Gastroesophageal sphincter (tissue), 4 donors: ENCODE results near the gene APOD. TPM values are rescaled to one million over a fixed set of nuclear protein-coding genes. Genes with fewer than 3 reads are reported as not detected.

ENCODE experiments used
- ATAC-seq: fragments of 150-250 bp; one replicate; pipeline ENCODE4 v1.9.1; 2016; ENCODE audit warnings: mild to moderate bottlenecking, moderate library complexity
- H3K27ac ChIP-seq, 4 donors: fragments of 200-600 bp; sonication (generic) in 3 of 4; 1 replicate in 3 of 4; 2 replicates in 1 of 4; pipeline ENCODE4 v1.5.1; 2016 to 2019
- H3K27me3 ChIP-seq: fragments of 200-600 bp; sonication (generic); one replicate; pipeline ENCODE4 v1.5.1; 2019
- H3K36me3 ChIP-seq, 2 donors: fragments of 200-600 bp; sonication (generic); one replicate each; pipeline ENCODE4 v1.5.1; 2019; ENCODE audit warnings: control low read depth in 1 of 2
- H3K4me1 ChIP-seq, 3 donors: fragments of 200-600 bp; sonication (generic); 1 replicate in 2 of 3; 2 replicates in 1 of 3; pipeline ENCODE4 v1.5.1; 2016 to 2019; ENCODE audit warnings: control low read depth in 2 of 3
- H3K4me3 ChIP-seq, 2 donors: fragments of 200-600 bp; sonication (generic); one replicate each; pipeline ENCODE4 v1.5.1; 2019; ENCODE audit warnings: mild to moderate bottlenecking in 1 of 2, moderate library complexity in 1 of 2
- H3K9me3 ChIP-seq, 3 donors: fragments of 200-600 bp; sonication (generic); one replicate each; pipeline ENCODE4 v1.5.1; 2017 to 2019; ENCODE audit warnings: control low read depth in 2 of 3
- EP300 ChIP-seq: sonication (generic); formaldehyde crosslinking; IDR thresholded peaks from one replicate; pipeline ENCODE4 v1.6.1; 2017; ENCODE audit warnings: antibody characterized with exemption, mild to moderate bottlenecking
- POLR2A ChIP-seq, 2 donors: fragments of 450-650 bp; IDR thresholded peaks; one replicate each; pipeline ENCODE4 v1.6.1; 2017; ENCODE audit warnings: antibody characterized with exemption in 2 of 2, mild to moderate bottlenecking in 2 of 2, moderate library complexity in 1 of 2
- POLR2AphosphoS5 ChIP-seq: sonication (generic); formaldehyde crosslinking; IDR thresholded peaks from one replicate; pipeline ENCODE4 v1.6.1; 2017; ENCODE audit warnings: antibody characterized with exemption
- WGBS, 2 donors: methylation state at CpG; one replicate each; pipeline ENCODE4 v1.1.5; 2018; ENCODE audit warnings: low coverage in 1 of 2; 5-methylcytosine and 5-hydroxymethylcytosine counted together
- small RNA-seq, 4 donors: library from RNA; depleted of rRNA; stranded (forward); fragments of <200 nt; gene quantifications; one replicate each; pipeline ENCODE3, GENCODE V24; 2016
- total RNA-seq, 4 donors: library from RNA; depleted of rRNA; stranded (reverse); fragments of >200 nt; gene quantifications; one replicate each; pipeline ENCODE4 v1.1.0, GENCODE V29; 2016
- TF ChIP-seq, protein P1 (sequence below), 4 experiments: fragments of 200-600 bp in 2 of 4; fragments of 450-650 bp in 2 of 4; sonication (generic) in 1 of 4; IDR thresholded peaks; one replicate each; pipeline ENCODE4 v1.5.1; 2017 to 2019; ENCODE audit warnings: antibody characterized with exemption in 4 of 4, mild to moderate bottlenecking in 2 of 4, moderate library complexity in 2 of 4

The APOD gene
- total RNA-seq, 4 donors from 2014 or later, result 123 to 541 (median 380) TPM

DNA sequence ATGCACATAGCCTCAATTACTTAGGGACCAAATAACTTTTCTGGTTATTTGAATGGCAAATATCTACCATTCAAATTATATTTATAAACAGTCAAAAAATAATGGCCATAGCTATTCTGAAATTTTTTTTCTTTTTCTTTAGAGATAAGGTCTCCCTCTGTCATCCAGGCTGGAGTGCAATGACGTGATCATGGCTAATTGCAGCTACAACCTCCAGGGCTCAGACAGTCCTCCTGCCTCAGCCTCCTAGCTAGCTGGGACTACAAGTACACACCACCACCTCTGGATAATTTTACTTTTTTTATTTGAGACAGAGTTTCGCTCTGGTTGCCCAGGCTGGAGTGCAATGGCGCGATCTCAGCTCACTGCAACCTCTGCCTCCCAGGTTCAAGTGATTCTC lies 57.2 kb downstream of the APOD start:
- Histone ChIP-seq H3K4me3 (no peak overlapping the region), H3K36me3 (peaks cover 0 to 42% of the 10 kb centered on the region in 2 donors), H3K9me3 (no peaks in the 10 kb centered on the region), H3K4me1 (peaks cover 0 to 5% (median 0%) of the 10 kb centered on the region in 3 donors), H3K27ac (no peak overlapping the region), H3K27me3 (no peaks in the 10 kb centered on the region)
- TF ChIP-seq POLR2A (IDR thresholded peaks at IDR 0.05) (no peak), EP300 (no peak), POLR2AphosphoS5 (no peak)
- TF ChIP-seq, protein P1, sequence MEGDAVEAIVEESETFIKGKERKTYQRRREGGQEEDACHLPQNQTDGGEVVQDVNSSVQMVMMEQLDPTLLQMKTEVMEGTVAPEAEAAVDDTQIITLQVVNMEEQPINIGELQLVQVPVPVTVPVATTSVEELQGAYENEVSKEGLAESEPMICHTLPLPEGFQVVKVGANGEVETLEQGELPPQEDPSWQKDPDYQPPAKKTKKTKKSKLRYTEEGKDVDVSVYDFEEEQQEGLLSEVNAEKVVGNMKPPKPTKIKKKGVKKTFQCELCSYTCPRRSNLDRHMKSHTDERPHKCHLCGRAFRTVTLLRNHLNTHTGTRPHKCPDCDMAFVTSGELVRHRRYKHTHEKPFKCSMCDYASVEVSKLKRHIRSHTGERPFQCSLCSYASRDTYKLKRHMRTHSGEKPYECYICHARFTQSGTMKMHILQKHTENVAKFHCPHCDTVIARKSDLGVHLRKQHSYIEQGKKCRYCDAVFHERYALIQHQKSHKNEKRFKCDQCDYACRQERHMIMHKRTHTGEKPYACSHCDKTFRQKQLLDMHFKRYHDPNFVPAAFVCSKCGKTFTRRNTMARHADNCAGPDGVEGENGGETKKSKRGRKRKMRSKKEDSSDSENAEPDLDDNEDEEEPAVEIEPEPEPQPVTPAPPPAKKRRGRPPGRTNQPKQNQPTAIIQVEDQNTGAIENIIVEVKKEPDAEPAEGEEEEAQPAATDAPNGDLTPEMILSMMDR (IDR thresholded peaks at IDR 0.05), result no peak
- WGBS, 2 donors, result 80% methylated on average over 1 of the region's 4 CpGs; no CpG with 5 or more reads in 1 of the 2 donors
- ATAC-seq, result no peak

DNA sequence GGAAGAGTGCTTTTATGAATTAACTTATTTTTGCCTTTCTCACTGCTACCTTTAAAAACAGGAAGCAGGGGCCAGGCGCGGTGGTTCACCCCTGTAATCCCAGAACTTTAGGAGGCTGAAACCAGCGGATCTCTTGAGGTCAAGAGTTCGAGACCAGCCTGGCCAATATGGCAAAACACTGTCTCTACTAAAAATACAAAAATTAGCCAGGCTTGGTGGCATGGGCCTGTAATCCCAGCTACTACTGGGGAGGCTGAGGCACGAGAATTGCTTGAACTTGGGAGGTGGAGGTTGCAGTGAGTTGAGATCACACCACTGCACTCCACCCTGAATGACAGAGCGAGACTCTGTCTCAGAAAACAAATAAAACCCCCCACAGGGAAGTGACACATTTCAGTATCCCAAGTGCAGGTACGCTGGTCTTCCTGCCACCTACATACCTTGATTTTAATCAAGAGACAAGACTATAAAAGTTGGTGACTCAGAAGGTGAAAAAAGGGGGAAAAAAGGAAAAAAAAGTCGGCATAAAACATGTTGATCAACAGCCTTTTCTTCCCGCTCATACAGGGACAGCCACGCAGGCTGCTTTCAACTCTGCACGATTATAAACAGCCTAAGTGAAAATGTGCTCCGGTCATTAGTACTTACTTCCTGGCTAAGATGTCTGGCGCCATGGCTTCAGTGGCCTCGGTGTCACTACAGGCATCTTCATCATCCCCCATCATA lies 59.4 kb downstream of the APOD start:
- H3K36me3 ChIP-seq, result peaks cover 0 to 42% of the 10 kb centered on the region in 2 donors
- WGBS, 2 donors, result 79 to 82% methylated on average over 6 to 14 of the region's 14 CpGs
- no peak for ATAC-seq
- TF ChIP-seq, protein P1 (IDR thresholded peaks at IDR 0.05), result no peak
- TF ChIP-seq POLR2AphosphoS5, result no peak
- TF ChIP-seq POLR2A (IDR thresholded peaks at IDR 0.05), result no peak
- TF ChIP-seq EP300, result no peak
- H3K9me3 ChIP-seq, result no peaks in the 10 kb centered on the region
- no peak overlapping the region for H3K4me3 ChIP-seq
- no peak overlapping the region for H3K27ac ChIP-seq
- H3K4me1 ChIP-seq, result peaks cover 0 to 5% (median 0%) of the 10 kb centered on the region in 3 donors
- no peaks in the 10 kb centered on the region for H3K27me3 ChIP-seq

DNA sequence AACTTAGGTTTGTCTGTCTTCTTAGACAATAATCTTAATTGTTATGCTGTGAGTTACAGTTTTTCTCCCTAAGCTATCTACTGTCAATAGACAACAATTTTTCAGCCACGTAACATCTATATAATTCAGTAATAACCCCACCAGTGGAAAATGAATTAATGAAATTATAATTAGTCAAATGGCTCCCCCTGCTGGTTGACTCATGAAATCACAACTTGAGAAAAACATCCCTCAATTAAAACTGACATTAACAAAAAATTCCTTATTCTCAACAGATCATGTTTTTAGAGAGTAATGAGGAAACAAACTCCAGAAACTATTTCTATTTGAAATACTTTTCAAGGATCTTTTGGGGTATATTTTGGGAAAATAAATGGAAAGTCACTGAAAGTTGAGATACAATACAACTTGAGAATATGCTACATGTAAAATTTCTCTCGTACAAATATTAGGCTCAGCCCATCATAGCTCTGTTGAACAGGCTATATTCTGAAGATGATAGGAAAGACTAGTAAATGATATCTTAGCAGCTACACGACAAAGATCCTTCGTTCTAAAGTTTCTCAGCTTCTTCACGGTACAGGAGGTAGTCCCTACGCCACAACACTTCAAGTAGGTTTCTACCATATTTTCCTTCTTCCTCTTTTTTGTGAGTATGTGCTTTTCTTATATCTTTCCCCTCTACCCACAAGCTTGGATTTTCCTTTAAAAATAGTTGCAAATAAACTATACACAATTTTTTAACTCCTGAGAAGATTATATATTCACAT lies 61.3 kb downstream of the APOD start:
- Histone ChIP-seq H3K36me3 (peaks cover 0 to 51% of the 10 kb centered on the region in 2 donors), H3K27me3 (no peaks in the 10 kb centered on the region), H3K4me1 (peaks cover 0 to 5% (median 0%) of the 10 kb centered on the region in 3 donors), H3K27ac (no peak overlapping the region), H3K4me3 (no peak overlapping the region), H3K9me3 (no peaks in the 10 kb centered on the region)
- TF ChIP-seq, protein P1 (IDR thresholded peaks at IDR 0.05), result peak; percentile 68 to 86 (median 80)
- no peak for TF ChIP-seq POLR2AphosphoS5
- 49 to 54% methylated on average over 6 of the region's 6 CpGs for WGBS, 2 donors
- ATAC-seq, result no peak

Small RNAs within 50 kb of the gene (small RNA-seq; reads per million reads assigned to genes)
- gene RN7SL73P (0 reads per million in 4 donors), gene RNU6ATAC24P (0 reads per million in 4 donors)

Other genes with a start within 250 kb of the APOD start
- 10 to 100 TPM; 38.3 to 66.0 (median 49.2) TPM for gene ACAP2, start 140.9 kb downstream of the APOD start, total RNA-seq
- 100 to 1,000 TPM in 1 of 4 donors, 10 to 100 TPM in 3; 63.1 to 472 (median 80.7) TPM for gene PPP1R2, start 40.6 kb downstream of the APOD start, total RNA-seq
- 1 to 10 TPM; 2.0 to 7.7 (median 4.8) TPM for gene MUC20, start 137.0 kb upstream of the APOD start, total RNA-seq
- 1 to 10 TPM in 1 of 4 donors, under 1 TPM in 2, not detected in 1; 0.19 to 3.0 (median 0.47) TPM for gene MUC4, start 228.0 kb upstream of the APOD start, total RNA-seq